ENCODE results near the gene ARHGAP8. TPM values are rescaled to one million over a fixed set of nuclear protein-coding genes. Genes with fewer than 3 reads are reported as not detected.

Gene ARHGAP8
- total and polyA plus RNA-seq, 2 donors (not counting 3 experiments of a cell fraction or from before 2014, with no cell fraction given) = not detected

DNA sequence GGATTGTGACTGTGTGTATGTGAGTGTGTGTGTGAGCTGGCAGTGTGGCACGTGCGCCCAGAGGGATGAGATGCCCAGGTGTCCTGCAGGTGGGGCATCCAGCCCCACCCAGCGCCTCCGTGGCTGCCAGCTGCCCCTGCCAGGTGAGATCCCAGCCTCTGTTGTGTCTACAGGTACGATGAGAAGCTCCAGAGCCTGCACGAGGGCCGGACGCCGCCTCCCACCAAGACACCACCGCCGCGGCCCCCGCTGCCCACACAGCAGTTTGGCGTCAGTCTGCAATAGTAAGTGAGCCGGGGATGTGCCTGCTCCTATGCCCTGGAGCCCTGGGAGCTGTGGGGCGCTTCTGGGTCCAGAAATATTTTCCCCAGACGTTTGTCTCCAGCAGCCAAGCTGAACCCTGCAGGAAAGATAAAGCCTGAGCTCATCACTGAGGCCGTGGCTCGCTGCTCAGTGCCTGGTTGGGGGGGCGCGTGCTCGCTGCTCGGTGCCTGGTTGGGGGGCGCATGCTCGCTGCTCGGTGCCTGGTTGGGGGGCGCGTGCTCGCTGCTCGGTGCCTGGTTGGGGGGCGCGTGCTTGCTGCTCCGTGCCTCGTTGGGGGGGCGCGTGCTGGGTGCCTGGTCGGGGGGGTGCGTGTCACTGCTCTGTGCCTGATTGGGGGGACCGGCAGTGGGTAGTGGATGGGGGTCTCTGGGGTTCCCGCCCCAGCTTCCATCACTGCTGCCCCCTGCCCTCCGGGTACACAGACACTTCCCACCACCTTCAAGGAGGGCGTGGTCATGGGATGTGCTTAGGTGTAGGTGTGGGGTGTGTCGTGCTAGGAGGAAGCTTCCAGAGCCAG is 73.2 kb downstream of the ARHGAP8 start:
- Histone ChIP-seq H4K20me1 (replicated peaks; ENCODE audit: control insufficient read depth, extremely low read depth, insufficient read depth, low read length) (no peaks in the 10 kb centered on the region), H3K9me1 (replicated peaks; ENCODE audit: control insufficient read depth, extremely low read depth, insufficient read depth, low read length) (no peaks in the 10 kb centered on the region)
- no TSS peak for BruUV-seq (replicated peaks)

More for the DNA sequence above, 73.2 kb downstream of the ARHGAP8 start:
- Histone ChIP-seq H3K79me2 (ENCODE audit: control insufficient read depth, insufficient read depth, low read length) (no peaks in the 10 kb centered on the region), H3K9me3 (replicated peaks; ENCODE audit: control insufficient read depth, insufficient read depth, low read length) (no peaks in the 10 kb centered on the region), H3K36me3 (ENCODE audit: control insufficient read depth in 2 of 2, extremely low read depth in 1 of 2, insufficient read depth in 2 of 2, low read length in 2 of 2) (no peaks in the 10 kb centered on the region), H3K27ac (ENCODE audit: insufficient read depth, low read depth, low read length) (no peak overlapping the region), H3K9ac (replicated peaks; ENCODE audit: extremely low read depth, insufficient read depth, low read length) (no peak overlapping the region), H2AFZ (ENCODE audit: low read depth, low read length) (no peak overlapping the region), H3K4me1 (ENCODE audit: control insufficient read depth, extremely low read depth, insufficient read depth, low read length) (no peaks in the 10 kb centered on the region), H3K4me2 (ENCODE audit: insufficient read depth, low read length) (no peak overlapping the region), H3K4me3 (replicated peaks in 1 of 3; ENCODE audit: insufficient read depth in 1 of 3, low read depth in 1 of 3, low read length in 3 of 3) (no peak overlapping the region), H3K27me3 (ENCODE audit: control insufficient read depth in 2 of 2, insufficient read depth in 2 of 2, low read length in 2 of 2) (no peaks in the 10 kb centered on the region)
- POLR2A ChIA-PET = no interaction called here
- dilution Hi-C loops (cut with MboI; ENCODE audit: extremely low pct_ligation_motif_present, low sequenced_read_pairs) = no loop called here
- FAIRE-seq (no peak), DNase-seq (ENCODE audit: low read depth, low spot score) (no peak)
- intact Hi-C loops (cut with micrococcal nuclease) = no loop called here
- CTCF ChIA-PET = no interaction called here
- TF ChIP-seq FOS (IDR thresholded peaks at IDR 0.05; ENCODE audit: borderline replicate concordance, insufficient read depth, low read length) (no peak), MYC (IDR thresholded peaks at IDR 0.05; ENCODE audit: low read depth, low read length) (no peak), POLR2AphosphoS5 (IDR thresholded peaks at IDR 0.05; ENCODE audit: insufficient read depth, low read depth, low read length) (no peak), JUN (IDR thresholded peaks at IDR 0.05; ENCODE audit: borderline replicate concordance, insufficient read depth, insufficient read length, low read depth) (no peak), GATA2 (IDR thresholded peaks at IDR 0.05; ENCODE audit: insufficient read depth, insufficient read length, low read depth, low read length) (no peak), POLR2A (IDR thresholded peaks at IDR 0.05; ENCODE audit: low read depth, low read length) (no peak), EZH2 (IDR thresholded peaks at IDR 0.05; ENCODE audit: borderline replicate concordance, low read depth, low read length, severe bottlenecking) (no peak)
- TF ChIP-seq, protein P1, sequence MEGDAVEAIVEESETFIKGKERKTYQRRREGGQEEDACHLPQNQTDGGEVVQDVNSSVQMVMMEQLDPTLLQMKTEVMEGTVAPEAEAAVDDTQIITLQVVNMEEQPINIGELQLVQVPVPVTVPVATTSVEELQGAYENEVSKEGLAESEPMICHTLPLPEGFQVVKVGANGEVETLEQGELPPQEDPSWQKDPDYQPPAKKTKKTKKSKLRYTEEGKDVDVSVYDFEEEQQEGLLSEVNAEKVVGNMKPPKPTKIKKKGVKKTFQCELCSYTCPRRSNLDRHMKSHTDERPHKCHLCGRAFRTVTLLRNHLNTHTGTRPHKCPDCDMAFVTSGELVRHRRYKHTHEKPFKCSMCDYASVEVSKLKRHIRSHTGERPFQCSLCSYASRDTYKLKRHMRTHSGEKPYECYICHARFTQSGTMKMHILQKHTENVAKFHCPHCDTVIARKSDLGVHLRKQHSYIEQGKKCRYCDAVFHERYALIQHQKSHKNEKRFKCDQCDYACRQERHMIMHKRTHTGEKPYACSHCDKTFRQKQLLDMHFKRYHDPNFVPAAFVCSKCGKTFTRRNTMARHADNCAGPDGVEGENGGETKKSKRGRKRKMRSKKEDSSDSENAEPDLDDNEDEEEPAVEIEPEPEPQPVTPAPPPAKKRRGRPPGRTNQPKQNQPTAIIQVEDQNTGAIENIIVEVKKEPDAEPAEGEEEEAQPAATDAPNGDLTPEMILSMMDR (IDR thresholded peaks at IDR 0.05; ENCODE audit: extremely low read depth in 1 of 2, insufficient read depth in 1 of 2, low read depth in 1 of 2, low read length in 2 of 2) = no peak
- TF ChIP-seq, protein P2, sequence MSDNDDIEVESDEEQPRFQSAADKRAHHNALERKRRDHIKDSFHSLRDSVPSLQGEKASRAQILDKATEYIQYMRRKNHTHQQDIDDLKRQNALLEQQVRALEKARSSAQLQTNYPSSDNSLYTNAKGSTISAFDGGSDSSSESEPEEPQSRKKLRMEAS (IDR thresholded peaks at IDR 0.05; ENCODE audit: insufficient read depth, insufficient read length) = no peak
